ENCODE data around the gene MTCL1.

GRCh38 chr18:8851659-8852058 lies 146.3 kb downstream of the MTCL1 start:
- TF ChIP-seq CTCF (conservative IDR thresholded peaks at IDR 0.05; ENCODE audit: low read length) (no peak), EZH2phosphoT487 (IDR thresholded peaks at IDR 0.05; ENCODE audit: borderline replicate concordance) (no peak)

All from Loucy (cell line).